Activated naive CD4-positive, alpha-beta T cell (primary cell): Measurements from ENCODE around the gene GRK3.

Experiments used
- DNase-seq, 4 experiments: peaks; one replicate each; lab custom pipeline; 2025; lab: John Stamatoyannopoulos, UW

GRK3 gene

GRCh38 chr22:25663654-25664053 lies 99.2 kb downstream of the GRK3 start:
- DNase-seq, result no peak

GRCh38 chr22:25666308-25666707 lies 101.8 kb downstream of the GRK3 start:
- DNase-seq, result no peak

- DNase-seq, result no peak
Observed at GRCh38 chr22:25668437-25668836, 104.0 kb downstream of the GRK3 start.

- no peak for DNase-seq
Observed at GRCh38 chr22:25669253-25670069, 105.0 kb downstream of the GRK3 start.

GRCh38 chr22:25670070-25670461 lies 105.6 kb downstream of the GRK3 start:
- DNase-seq, result no peak

- no peak for DNase-seq
Observed at GRCh38 chr22:25672289-25673084, 108.0 kb downstream of the GRK3 start.

- no peak for DNase-seq
Observed at GRCh38 chr22:25673713-25674112, 109.2 kb downstream of the GRK3 start.

- no peak for DNase-seq
Observed at GRCh38 chr22:25677631-25678030, 113.2 kb downstream of the GRK3 start.

GRCh38 chr22:25680051-25680450 lies 115.6 kb downstream of the GRK3 start:
- no peak for DNase-seq

- DNase-seq, result no peak
Observed at GRCh38 chr22:25680956-25681355, 116.5 kb downstream of the GRK3 start.

GRCh38 chr22:25682109-25682508 lies 117.6 kb downstream of the GRK3 start:
- DNase-seq, result no peak

GRCh38 chr22:25688627-25689026 lies 124.2 kb downstream of the GRK3 start:
- DNase-seq, result no peak

GRCh38 chr22:25689631-25690030 lies 125.2 kb downstream of the GRK3 start:
- DNase-seq, result no peak

GRCh38 chr22:25690798-25691197 lies 126.3 kb downstream of the GRK3 start:
- DNase-seq, result no peak

GRCh38 chr22:25692397-25693267 lies 128.2 kb downstream of the GRK3 start:
- no peak for DNase-seq

- DNase-seq, result no peak
Observed at GRCh38 chr22:25693268-25693565, 128.7 kb downstream of the GRK3 start.

GRCh38 chr22:25694196-25694907 lies 129.9 kb downstream of the GRK3 start:
- no peak for DNase-seq

- DNase-seq, result no peak
Observed at GRCh38 chr22:25695146-25695545, 130.7 kb downstream of the GRK3 start.

GRCh38 chr22:25696763-25697162 lies 132.3 kb downstream of the GRK3 start:
- no peak for DNase-seq

GRCh38 chr22:25697181-25697664 lies 132.7 kb downstream of the GRK3 start:
- DNase-seq, result no peak

GRCh38 chr22:25697978-25698377 lies 133.5 kb downstream of the GRK3 start:
- no peak for DNase-seq

- DNase-seq, result no peak
Observed at GRCh38 chr22:25698461-25698860, 134.0 kb downstream of the GRK3 start.
